ENCODE data around the gene RELN. TPM values are rescaled to one million over a fixed set of nuclear protein-coding genes. Genes with fewer than 3 reads are reported as not detected.

Gene RELN
- total and polyA plus RNA-seq, 9 of the 15 experiments (the other 6 are each of a cell fraction or from before 2014, with no cell fraction given): 12.9 to 43.2 (median 18.1) TPM

DNA sequence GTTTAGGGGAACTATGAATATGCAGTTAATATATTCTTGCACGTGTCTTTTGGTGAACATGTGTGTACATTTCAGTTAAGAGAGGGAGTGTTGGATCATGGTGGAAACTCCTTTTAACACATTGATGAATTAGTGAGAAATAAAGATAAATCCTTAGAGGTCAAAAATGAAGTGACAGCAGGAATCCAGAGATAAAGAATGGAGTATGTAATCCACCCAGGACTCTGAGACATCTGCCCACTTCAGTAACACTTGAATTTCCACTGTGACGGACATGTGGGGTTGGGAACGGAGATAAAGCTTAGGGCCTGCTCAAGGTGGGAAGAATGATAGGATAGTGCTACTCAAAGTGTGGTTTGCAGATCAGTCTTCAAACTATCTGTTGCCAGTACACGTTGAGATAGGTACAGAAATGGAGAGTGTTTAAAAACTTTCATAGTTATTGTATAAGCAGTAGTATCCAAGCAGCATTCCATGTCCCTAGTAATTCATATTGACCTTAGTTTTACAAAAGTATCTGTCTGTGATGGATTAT, 6.6 kb upstream of the RELN start (continued):
- TF ChIP-seq FOXJ2 (tag; IDR thresholded peaks at IDR 0.05) (no peak), NCOR1 (IDR thresholded peaks at IDR 0.05) (peak; percentile 100), FOSL1 (tag; conservative IDR thresholded peaks at IDR 0.05) (peak; percentile 83), SLC30A9 (CRISPR knock-in tag; IDR thresholded peaks at IDR 0.05) (no peak), HDGF (IDR thresholded peaks at IDR 0.05) (no peak), TCFL5 (CRISPR knock-in tag; conservative IDR thresholded peaks at IDR 0.05) (peak; percentile 68; the same call in 1 of the 2 replicates), ZNF583 (CRISPR knock-in tag; IDR thresholded peaks at IDR 0.05) (peak; percentile 96), EGR1 (conservative IDR thresholded peaks at IDR 0.05) (peak; percentile 65), CHAMP1 (IDR thresholded peaks at IDR 0.05) (peak; percentile 100), NFATC3 (IDR thresholded peaks at IDR 0.05) (peak; percentile 97), ZNF146 (CRISPR knock-in tag; IDR thresholded peaks at IDR 0.05; ENCODE audit: unreplicated experiment) (no peak), KLF13 (tag; IDR thresholded peaks at IDR 0.05; ENCODE audit: borderline replicate concordance, low read depth) (no peak; the same call in 1 of the 2 replicates), GATAD2A (IDR thresholded peaks at IDR 0.05) (peak; percentile 99), GTF2F1 (IDR thresholded peaks at IDR 0.05; ENCODE audit: low read depth, low read length) (no peak), ZNF586 (CRISPR knock-in tag; conservative IDR thresholded peaks at IDR 0.05) (0 out of 2 replicates have a peak, but pooled peaks have one; percentile 29), E2F6 (IDR thresholded peaks at IDR 0.05; ENCODE audit: borderline replicate concordance in 1 of 2, extremely low read depth in 1 of 2, insufficient read depth in 1 of 2, insufficient read length in 1 of 2, low read depth in 1 of 2, low read length in 1 of 2, poor library complexity in 1 of 2, severe bottlenecking in 1 of 2) (peak in 1 of 2 experiments; percentile 16), SNRNP70 (optimal IDR thresholded peaks at IDR 0.05; ENCODE audit: low read depth, low read length) (no peak), HNRNPH1 (optimal IDR thresholded peaks at IDR 0.05; ENCODE audit: low read depth, low read length) (no peak), ZNF436 (CRISPR knock-in tag; IDR thresholded peaks at IDR 0.05) (no peak), TEAD2 (tag; IDR thresholded peaks at IDR 0.05) (peak; percentile 24; the same call in 1 of the 2 replicates)
- TF ChIP-seq, protein P1, sequence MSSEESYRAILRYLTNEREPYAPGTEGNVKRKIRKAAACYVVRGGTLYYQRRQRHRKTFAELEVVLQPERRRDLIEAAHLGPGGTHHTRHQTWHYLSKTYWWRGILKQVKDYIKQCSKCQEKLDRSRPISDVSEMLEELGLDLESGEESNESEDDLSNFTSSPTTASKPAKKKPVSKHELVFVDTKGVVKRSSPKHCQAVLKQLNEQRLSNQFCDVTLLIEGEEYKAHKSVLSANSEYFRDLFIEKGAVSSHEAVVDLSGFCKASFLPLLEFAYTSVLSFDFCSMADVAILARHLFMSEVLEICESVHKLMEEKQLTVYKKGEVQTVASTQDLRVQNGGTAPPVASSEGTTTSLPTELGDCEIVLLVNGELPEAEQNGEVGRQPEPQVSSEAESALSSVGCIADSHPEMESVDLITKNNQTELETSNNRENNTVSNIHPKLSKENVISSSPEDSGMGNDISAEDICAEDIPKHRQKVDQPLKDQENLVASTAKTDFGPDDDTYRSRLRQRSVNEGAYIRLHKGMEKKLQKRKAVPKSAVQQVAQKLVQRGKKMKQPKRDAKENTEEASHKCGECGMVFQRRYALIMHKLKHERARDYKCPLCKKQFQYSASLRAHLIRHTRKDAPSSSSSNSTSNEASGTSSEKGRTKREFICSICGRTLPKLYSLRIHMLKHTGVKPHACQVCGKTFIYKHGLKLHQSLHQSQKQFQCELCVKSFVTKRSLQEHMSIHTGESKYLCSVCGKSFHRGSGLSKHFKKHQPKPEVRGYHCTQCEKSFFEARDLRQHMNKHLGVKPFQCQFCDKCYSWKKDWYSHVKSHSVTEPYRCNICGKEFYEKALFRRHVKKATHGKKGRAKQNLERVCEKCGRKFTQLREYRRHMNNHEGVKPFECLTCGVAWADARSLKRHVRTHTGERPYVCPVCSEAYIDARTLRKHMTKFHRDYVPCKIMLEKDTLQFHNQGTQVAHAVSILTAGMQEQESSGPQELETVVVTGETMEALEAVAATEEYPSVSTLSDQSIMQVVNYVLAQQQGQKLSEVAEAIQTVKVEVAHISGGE (CRISPR knock-in tag; IDR thresholded peaks at IDR 0.05): peak in 1 of 3 experiments; percentile 93; a peak in 2 of 6 replicates
